K562 (cell line): Measurements from ENCODE around the gene SLC49A3. TPM values are rescaled to one million over a fixed set of nuclear protein-coding genes. Genes with fewer than 3 reads are reported as not detected.
A peak's percentile ranks its signal among the peaks of the same experiment; 100 is the strongest.

Experiments used
- EP400 ChIP-seq: fragments of 450-650 bp; IDR thresholded peaks from 2 replicates; pipeline ENCODE4 v1.6.1; 2017; ENCODE audit warnings: antibody characterized with exemption, mild to moderate bottlenecking, moderate library complexity
- FOS ChIP-seq: IDR thresholded peaks from 3 replicates; pipeline ENCODE4 v1.6.1; 2011; ENCODE audit not compliant: insufficient read length; ENCODE audit errors: extremely low read depth
- GABPA ChIP-seq: fragments of 200-800 bp; sonication (Bioruptor generic); conservative IDR thresholded peaks from 2 replicates; pipeline ENCODE4 v1.6.1; 2016; ENCODE audit warnings: low read depth, missing genetic modification characterization, missing compliant biosample characterization
- GABPB2 ChIP-seq: fragments of 250-450 bp; sonication (Bioruptor Pico); conservative IDR thresholded peaks from 2 replicates; pipeline ENCODE4 v1.5.1; 2021; ENCODE audit warnings: mild to moderate bottlenecking
- HCFC1 ChIP-seq: IDR thresholded peaks from 2 replicates; pipeline ENCODE4 v1.6.1; 2012; ENCODE audit warnings: low read depth, low read length, improper control_type of control experiment
- HNRNPK ChIP-seq: fragments of 200-400 bp; formaldehyde crosslinking; IDR thresholded peaks from one replicate; pipeline ENCODE4 v1.6.1; 2018; ENCODE audit warnings: mild to moderate bottlenecking, low read depth, low read length; ENCODE audit not compliant: poor library complexity, severe bottlenecking
- L3MBTL2 ChIP-seq: fragments of 450-650 bp; IDR thresholded peaks from 2 replicates; pipeline ENCODE4 v1.6.1; 2016; ENCODE audit warnings: mild to moderate bottlenecking, moderate library complexity
- MGA ChIP-seq: fragments of 450-650 bp; IDR thresholded peaks from 2 replicates; pipeline ENCODE4 v1.6.1; 2016; ENCODE audit warnings: mild to moderate bottlenecking, moderate library complexity
- MNT ChIP-seq, 2 experiments: fragments of 450-650 bp; conservative IDR thresholded peaks; 2 replicates each; pipeline ENCODE4 v1.6.1; 2017; ENCODE audit warnings: mild to moderate bottlenecking in 2 of 2, moderate library complexity in 2 of 2
- POLR2A ChIP-seq: fragments of 450-650 bp; conservative IDR thresholded peaks from 2 replicates; pipeline ENCODE4 v1.6.1; 2016
- PRMT5 ChIP-seq: sonication (generic); formaldehyde crosslinking; IDR thresholded peaks from 2 replicates; pipeline ENCODE4 v1.5.0; 2020; ENCODE audit warnings: missing genetic modification reagents
- RBBP5 ChIP-seq: fragments of 200-600 bp; sonication (generic); IDR thresholded peaks from 2 replicates; pipeline ENCODE4 v1.6.1; 2012; ENCODE audit warnings: borderline replicate concordance, mild to moderate bottlenecking, low read length, control low read depth, inconsistent platforms; ENCODE audit not compliant: insufficient read depth, poor library complexity, severe bottlenecking
- YBX1 ChIP-seq: fragments of 450-650 bp; IDR thresholded peaks from 2 replicates; pipeline ENCODE4 v1.7.1; 2016; ENCODE audit warnings: mild to moderate bottlenecking
- ZEB2 ChIP-seq: fragments of 450-650 bp; IDR thresholded peaks from 2 replicates; pipeline ENCODE4 v1.6.1; 2016
- polyA plus RNA-seq, 8 experiments: library from polyadenylated mRNA; depleted of rRNA in 4 of 8; stranded (reverse) in 5 of 8; unstranded in 3 of 8; fragments of >200 nt; fragmentation: Nextera tagmentation in 2 of 8; fragmentation: Illumina TruSeq in 1 of 8; extraction: Ambion mirVana in 2 of 8; extraction: Trizol in 1 of 8; gene quantifications; 2 replicates each; pipeline versions ENCODE4 v1.2.1 to v1.2.3, GENCODE V29; 2011 to 2014; ENCODE audit warnings: inconsistent platforms in 1 of 8, missing spikeins in 1 of 8
- total RNA-seq, 7 experiments: library from RNA; depleted of rRNA in 6 of 7; stranded (reverse); fragments of >200 nt in 6 of 7; fragmentation: Illumina TruSeq in 2 of 7; extraction: Trizol in 2 of 7; gene quantifications; 2 replicates each; pipeline versions ENCODE4 v1.2.1 to v1.2.3, GENCODE V29; 2011 to 2021; ENCODE audit warnings: low replicate concordance in 1 of 7
- TF ChIP-seq, protein P1 (sequence below), 3 experiments: IDR thresholded peaks in 2 of 3; conservative IDR thresholded peaks in 1 of 3; 2 replicates each; pipeline ENCODE4 v1.5.1; 2011 to 2012; ENCODE audit warnings: low read length in 3 of 3, mild to moderate bottlenecking in 3 of 3, control low read depth in 2 of 3, improper control_type of control experiment in 1 of 3, inconsistent platforms in 1 of 3, low read depth in 1 of 3, mixed read lengths in 1 of 3, moderate library complexity in 1 of 3; ENCODE audit not compliant: insufficient read depth in 2 of 3

Gene SLC49A3
- total and polyA plus RNA-seq, 9 of the 15 experiments (the other 6 are each of a cell fraction or from before 2014, with no cell fraction given), result 0.24 to 0.41 TPM; not detected in 7

GRCh38 chr4:646460-646859 is 42.5 kb downstream of the SLC49A3 start (continued):
- peak; percentile 42; the same call in 1 of the 2 replicates for TF ChIP-seq MGA
- TF ChIP-seq HCFC1, result peak; percentile 31
- no peak for TF ChIP-seq RBBP5
- no peak for TF ChIP-seq GABPB2 (CRISPR knock-in tag)
- no peak for TF ChIP-seq FOS
- TF ChIP-seq L3MBTL2, result peak; percentile 64
- TF ChIP-seq ZEB2, result no peak
- TF ChIP-seq MNT (conservative IDR thresholded peaks at IDR 0.05), result peak in 1 of 2 experiments; percentile 42; a peak in 1 of 4 replicates
- TF ChIP-seq YBX1, result no peak
- 0 out of 2 replicates have a peak, but pooled peaks have one; percentile 30 for TF ChIP-seq POLR2A
- TF ChIP-seq PRMT5, result no peak
- no peak for TF ChIP-seq GABPA
- TF ChIP-seq, protein P1, sequence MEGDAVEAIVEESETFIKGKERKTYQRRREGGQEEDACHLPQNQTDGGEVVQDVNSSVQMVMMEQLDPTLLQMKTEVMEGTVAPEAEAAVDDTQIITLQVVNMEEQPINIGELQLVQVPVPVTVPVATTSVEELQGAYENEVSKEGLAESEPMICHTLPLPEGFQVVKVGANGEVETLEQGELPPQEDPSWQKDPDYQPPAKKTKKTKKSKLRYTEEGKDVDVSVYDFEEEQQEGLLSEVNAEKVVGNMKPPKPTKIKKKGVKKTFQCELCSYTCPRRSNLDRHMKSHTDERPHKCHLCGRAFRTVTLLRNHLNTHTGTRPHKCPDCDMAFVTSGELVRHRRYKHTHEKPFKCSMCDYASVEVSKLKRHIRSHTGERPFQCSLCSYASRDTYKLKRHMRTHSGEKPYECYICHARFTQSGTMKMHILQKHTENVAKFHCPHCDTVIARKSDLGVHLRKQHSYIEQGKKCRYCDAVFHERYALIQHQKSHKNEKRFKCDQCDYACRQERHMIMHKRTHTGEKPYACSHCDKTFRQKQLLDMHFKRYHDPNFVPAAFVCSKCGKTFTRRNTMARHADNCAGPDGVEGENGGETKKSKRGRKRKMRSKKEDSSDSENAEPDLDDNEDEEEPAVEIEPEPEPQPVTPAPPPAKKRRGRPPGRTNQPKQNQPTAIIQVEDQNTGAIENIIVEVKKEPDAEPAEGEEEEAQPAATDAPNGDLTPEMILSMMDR (IDR thresholded peaks at IDR 0.05 in 2 of 3, conservative IDR thresholded peaks at IDR 0.05 in 1 of 3; ENCODE audit: insufficient read depth in 2 of 3, low read depth in 1 of 3, low read length in 3 of 3), result peak; percentile 9 to 17 (median 14); a peak in 1 of 6 replicates
- peak; percentile 44; the same call in 1 of the 2 replicates for TF ChIP-seq EP400
- TF ChIP-seq HNRNPK, result no peak
